ENCODE results near the gene DLG2.
A peak's percentile ranks its signal among the peaks of the same experiment; 100 is the strongest.

DLG2 gene

GRCh38 chr11:84564867-84565184, 1062.3 kb downstream of the DLG2 start:
- Histone ChIP-seq H3K27me3 (ENCODE audit: insufficient read depth, poor library complexity, severe bottlenecking) (no peaks in the 10 kb centered on the region), H3K27ac (replicated peaks) (no peak overlapping the region), H3K4me3 (replicated peaks; ENCODE audit: insufficient read depth, low read length) (no peak overlapping the region)
- TF ChIP-seq CTCF (IDR thresholded peaks at IDR 0.05; ENCODE audit: insufficient read depth, low read length) (no peak), GABPA (IDR thresholded peaks at IDR 0.05; ENCODE audit: low read depth) (no peak), REST (IDR thresholded peaks at IDR 0.05; ENCODE audit: insufficient replicate concordance, low read depth) (no peak), POLR2AphosphoS5 (IDR thresholded peaks at IDR 0.05; ENCODE audit: low read depth) (no peak), SPI1 (IDR thresholded peaks at IDR 0.05; ENCODE audit: borderline replicate concordance, low read depth) (no peak)
- DNase-seq (ENCODE audit: low read depth in 1 of 2, low spot score in 1 of 2), result no peak

- Histone ChIP-seq H3K27me3 (ENCODE audit: insufficient read depth, poor library complexity, severe bottlenecking) (no peaks in the 10 kb centered on the region), H3K4me3 (replicated peaks; ENCODE audit: insufficient read depth, low read length) (no peak overlapping the region), H3K27ac (replicated peaks) (no peak overlapping the region)
- DNase-seq (ENCODE audit: low read depth in 1 of 2, low spot score in 1 of 2), result peak; percentile 4 to 12
- no peak for TF ChIP-seq REST (IDR thresholded peaks at IDR 0.05; ENCODE audit: insufficient replicate concordance, low read depth)
- peak; percentile 46 for TF ChIP-seq CTCF (IDR thresholded peaks at IDR 0.05; ENCODE audit: insufficient read depth, low read length)
Measured at GRCh38 chr11:84564180-84564866, 1062.8 kb downstream of the DLG2 start.

- Histone ChIP-seq H3K27ac (replicated peaks) (no peak overlapping the region), H3K4me3 (replicated peaks; ENCODE audit: insufficient read depth, low read length) (no peak overlapping the region), H3K27me3 (ENCODE audit: insufficient read depth, poor library complexity, severe bottlenecking) (no peaks in the 10 kb centered on the region)
- TF ChIP-seq REST (IDR thresholded peaks at IDR 0.05; ENCODE audit: insufficient replicate concordance, low read depth), result no peak
- no peak for TF ChIP-seq GABPA (IDR thresholded peaks at IDR 0.05; ENCODE audit: low read depth)
- TF ChIP-seq POLR2AphosphoS5 (IDR thresholded peaks at IDR 0.05; ENCODE audit: low read depth), result no peak
- no peak for TF ChIP-seq SPI1 (IDR thresholded peaks at IDR 0.05; ENCODE audit: borderline replicate concordance, low read depth)
- TF ChIP-seq CTCF (IDR thresholded peaks at IDR 0.05; ENCODE audit: insufficient read depth, low read length), result no peak
- DNase-seq (ENCODE audit: low read depth in 1 of 2, low spot score in 1 of 2), result no peak
Measured at GRCh38 chr11:84563356-84563755, 1063.8 kb downstream of the DLG2 start.
